Neural progenitor cell (in vitro differentiated cells): ENCODE data around the gene PET100. TPM values are rescaled to one million over a fixed set of nuclear protein-coding genes. Genes with fewer than 3 reads are reported as not detected.

Experiments
- DNase-seq: peaks from one replicate; pipeline ENCODE4 v3.0.0-alpha.2; 2016; ENCODE audit warnings: low spot score
- H2AFZ ChIP-seq: fragments of 200-600 bp; sonication (generic); replicated peaks from 2 replicates; pipeline ENCODE4 v1.6.1; 2016; ENCODE audit warnings: antibody characterized with exemption
- H3F3A ChIP-seq: fragments of 200-600 bp; sonication (generic); 2 replicates; pipeline ENCODE4 v1.6.1; 2016; ENCODE audit warnings: antibody characterized with exemption, low read depth
- H3K27ac ChIP-seq: fragments of 200-600 bp; sonication (generic); 2 replicates; pipeline ENCODE4 v1.5.1; 2016; ENCODE audit warnings: mild to moderate bottlenecking
- H3K27me3 ChIP-seq: fragments of 200-600 bp; sonication (generic); 2 replicates; pipeline ENCODE4 v1.6.1; 2016; ENCODE audit warnings: mild to moderate bottlenecking, moderate library complexity
- H3K36me3 ChIP-seq: fragments of 200-600 bp; sonication (generic); 2 replicates; pipeline ENCODE4 v1.5.1; 2016
- H3K4me1 ChIP-seq: fragments of 200-600 bp; sonication (generic); 2 replicates; pipeline ENCODE4 v1.6.1; 2016; ENCODE audit warnings: mixed run types
- H3K4me2 ChIP-seq: fragments of 200-600 bp; sonication (generic); 2 replicates; pipeline ENCODE4 v1.6.1; 2016
- H3K4me3 ChIP-seq: fragments of 200-600 bp; sonication (generic); 2 replicates; pipeline ENCODE4 v1.5.1; 2016
- H3K79me2 ChIP-seq: fragments of 200-600 bp; sonication (generic); 2 replicates; pipeline ENCODE4 v1.6.1; 2016; ENCODE audit warnings: low read depth
- H3K9ac ChIP-seq: fragments of 200-600 bp; sonication (generic); 2 replicates; pipeline ENCODE4 v1.6.1; 2016
- H3K9me3 ChIP-seq: fragments of 200-600 bp; sonication (generic); 2 replicates; pipeline ENCODE4 v1.5.1; 2016; ENCODE audit warnings: low read depth
- H4K20me1 ChIP-seq: fragments of 200-600 bp; sonication (generic); 2 replicates; pipeline ENCODE4 v1.6.1; 2016; ENCODE audit warnings: low read depth
- H3K27ac Mint-ChIP-seq: 3 replicates; pipeline ENCODE4 v1.8.0; 2021; ENCODE audit warnings: mixed read lengths
- H3K27me3 Mint-ChIP-seq: 2 replicates; pipeline ENCODE4 v1.8.0; 2022; ENCODE audit warnings: low read depth, mild to moderate bottlenecking, inconsistent platforms, moderate library complexity, mixed read lengths; ENCODE audit not compliant: insufficient read depth
- H3K36me3 Mint-ChIP-seq: 3 replicates; pipeline ENCODE4 v1.8.0; 2021; ENCODE audit warnings: mixed read lengths
- H3K4me1 Mint-ChIP-seq: 3 replicates; pipeline ENCODE4 v1.8.0; 2021; ENCODE audit warnings: mixed read lengths
- H3K4me3 Mint-ChIP-seq: 3 replicates; pipeline ENCODE4 v1.8.0; 2021; ENCODE audit warnings: mild to moderate bottlenecking, moderate library complexity, mixed read lengths
- H3K9me3 Mint-ChIP-seq: 3 replicates; pipeline ENCODE4 v1.8.0; 2020; ENCODE audit warnings: mixed read lengths
- CTCF ChIP-seq: fragments of 200-600 bp; sonication (generic); IDR thresholded peaks from 2 replicates; pipeline ENCODE4 v1.5.1; 2017; ENCODE audit warnings: antibody characterized with exemption, mild to moderate bottlenecking
- EZH2 ChIP-seq: fragments of 200-600 bp; sonication (generic); IDR thresholded peaks from 2 replicates; pipeline ENCODE4 v1.6.1; 2017; ENCODE audit warnings: antibody characterized with exemption, mild to moderate bottlenecking, moderate library complexity
- EZH2phosphoT487 ChIP-seq: fragments of 200-600 bp; sonication (generic); IDR thresholded peaks from 2 replicates; pipeline ENCODE4 v1.6.1; 2017; ENCODE audit warnings: antibody characterized with exemption
- total RNA-seq: library from RNA; depleted of rRNA; stranded (reverse); fragments of >200 nt; gene quantifications from 2 replicates; pipeline ENCODE4 v1.2.3, GENCODE V29; 2015; ENCODE audit warnings: low replicate concordance

The PET100 gene
- total RNA-seq, 1 donor from 2014 or later, result 30.3 TPM

- H3K9me3 ChIP-seq, result no peaks in the 10 kb centered on the region
- no peak overlapping the region for H3K27ac Mint-ChIP-seq
- H3K4me1 ChIP-seq, result peaks cover 7% of the 10 kb centered on the region
- peak; percentile 71 for DNase-seq
- H3F3A ChIP-seq, result peaks cover 4% of the 10 kb centered on the region
- H3K36me3 Mint-ChIP-seq, result no peaks in the 10 kb centered on the region
- H3K36me3 ChIP-seq, result no peaks in the 10 kb centered on the region
- peaks cover 51% of the 10 kb centered on the region for H3K27me3 Mint-ChIP-seq
- no peaks in the 10 kb centered on the region for H3K79me2 ChIP-seq
- peaks cover 2% of the 10 kb centered on the region for H3K9me3 Mint-ChIP-seq
- no peak overlapping the region for H3K4me3 ChIP-seq
- H3K27ac ChIP-seq, result no peak overlapping the region
- H3K4me1 Mint-ChIP-seq, result peaks cover 8% of the 10 kb centered on the region
- peaks cover 99% of the 10 kb centered on the region for H3K27me3 ChIP-seq
- no peaks in the 10 kb centered on the region for H4K20me1 ChIP-seq
- TF ChIP-seq EZH2phosphoT487, result no peak
- TF ChIP-seq EZH2, result no peak
- TF ChIP-seq CTCF, result no peak
- H3K4me2 ChIP-seq, result no peak overlapping the region
- peak overlapping the region; percentile 34 for H2AFZ ChIP-seq
- H3K4me3 Mint-ChIP-seq, result no peak overlapping the region
- H3K9ac ChIP-seq, result no peak overlapping the region
Observed at GRCh38 chr19:7674010-7675005, 44.7 kb downstream of the PET100 start.

GRCh38 chr19:7676376-7676775, 46.8 kb downstream of the PET100 start:
- no peak for TF ChIP-seq EZH2phosphoT487
- no peak for TF ChIP-seq CTCF
- H3K9me3 ChIP-seq, result no peaks in the 10 kb centered on the region
- no peaks in the 10 kb centered on the region for H3F3A ChIP-seq
- no peak overlapping the region for H3K4me2 ChIP-seq
- H3K27ac Mint-ChIP-seq, result no peak overlapping the region
- no peaks in the 10 kb centered on the region for H3K36me3 ChIP-seq
- no peaks in the 10 kb centered on the region for H3K4me1 ChIP-seq
- H3K4me3 ChIP-seq, result no peak overlapping the region
- no peak overlapping the region for H3K4me3 Mint-ChIP-seq
- H3K79me2 ChIP-seq, result peaks cover 6% of the 10 kb centered on the region
- no peak overlapping the region for H2AFZ ChIP-seq
- H3K27me3 Mint-ChIP-seq, result peaks cover 42% of the 10 kb centered on the region
- no peaks in the 10 kb centered on the region for H4K20me1 ChIP-seq
- no peak overlapping the region for H3K27ac ChIP-seq
- no peak for DNase-seq
- peaks cover 88% of the 10 kb centered on the region for H3K27me3 ChIP-seq
- peaks cover 9% of the 10 kb centered on the region for H3K4me1 Mint-ChIP-seq
- no peaks in the 10 kb centered on the region for H3K36me3 Mint-ChIP-seq
- no peak overlapping the region for H3K9ac ChIP-seq
- peaks cover 2% of the 10 kb centered on the region for H3K9me3 Mint-ChIP-seq

- no peak for DNase-seq
- Histone ChIP-seq H3K27ac (no peak within 1 kb of the TSS), H3K79me2 (peaks cover 11% of the 10 kb centered on the region), H4K20me1 (peaks cover under 1% of the 10 kb centered on the region), H3K27me3 (peaks cover 83% of the 10 kb centered on the region), H3K9me3 (no peaks in the 10 kb centered on the region), H3K4me1 (no peaks in the 10 kb centered on the region), H3K9ac (no peak within 1 kb of the TSS), H3K4me3 (no peak within 1 kb of the TSS), H3K36me3 (no peaks in the 10 kb centered on the region), H2AFZ (no peak within 1 kb of the TSS), H3F3A (no peaks in the 10 kb centered on the region), H3K4me2 (no peak within 1 kb of the TSS)
- peaks cover 12% of the 10 kb centered on the region for H3K4me1 Mint-ChIP-seq
- no peak within 1 kb of the TSS for H3K27ac Mint-ChIP-seq
- peaks cover 2% of the 10 kb centered on the region for H3K9me3 Mint-ChIP-seq
- H3K4me3 Mint-ChIP-seq, result no peak within 1 kb of the TSS
- TF ChIP-seq EZH2phosphoT487 (no peak), EZH2 (no peak), CTCF (no peak)
- no peaks in the 10 kb centered on the region for H3K36me3 Mint-ChIP-seq
- H3K27me3 Mint-ChIP-seq, result peaks cover 37% of the 10 kb centered on the region
Observed at GRCh38 chr19:7676854-7677253, 47.3 kb downstream of the PET100 start, which contains the start of gene MCEMP1. TSS of gene MCEMP1 (plus strand) at chr19:7677090. CDS start at chr19:7677121, 31 bp downstream.
